GM18907 (cell line): Measurements from ENCODE around the gene FNDC3B.

Source experiments
- ATAC-seq: cut with Tn5 transposase; IDR thresholded peaks from one replicate; pipeline ENCODE4 v1.9.1; 2021; ENCODE audit warnings: mild to moderate bottlenecking, moderate library complexity; ENCODE audit not compliant: unreplicated experiment

FNDC3B gene

DNA sequence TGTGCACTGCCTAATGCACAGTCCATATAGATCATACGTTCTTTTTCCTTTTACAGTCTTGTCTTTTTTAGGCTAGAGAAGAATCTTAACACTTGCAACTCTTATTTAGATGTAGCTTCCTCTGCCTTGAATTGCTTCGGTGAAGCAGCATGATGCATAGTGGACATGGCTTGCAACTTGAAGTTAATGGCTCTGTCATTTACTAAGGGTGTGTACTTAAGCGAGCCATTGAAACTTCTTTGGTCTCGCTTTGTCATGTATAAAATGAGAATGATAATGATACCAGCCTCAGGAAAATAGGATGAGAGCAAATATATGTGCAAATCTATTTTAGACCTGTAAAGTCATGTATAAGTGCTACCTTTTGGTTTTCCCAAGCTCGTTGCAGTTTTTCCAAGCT, 261.5 kb downstream of the FNDC3B start:
- ATAC-seq = no peak

DNA sequence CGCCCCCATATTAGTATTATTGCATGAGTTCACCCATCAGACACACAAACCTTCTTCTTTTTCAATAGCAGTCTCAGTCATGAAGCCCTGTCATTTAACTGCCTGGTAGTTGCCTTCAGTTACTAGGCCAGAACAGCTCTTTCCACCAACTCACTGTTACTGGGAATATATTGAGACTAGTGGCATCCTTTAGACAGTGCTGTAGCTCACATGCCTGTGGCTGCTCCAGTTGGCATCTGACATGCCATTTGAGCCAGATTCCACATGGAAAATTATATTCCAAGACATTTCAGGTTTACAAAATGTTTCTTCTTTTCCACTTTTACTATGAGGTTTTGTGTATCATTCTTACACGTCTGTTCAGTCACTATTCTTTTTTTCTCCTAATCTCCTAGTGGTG, 262.8 kb downstream of the FNDC3B start:
- no peak for ATAC-seq

DNA sequence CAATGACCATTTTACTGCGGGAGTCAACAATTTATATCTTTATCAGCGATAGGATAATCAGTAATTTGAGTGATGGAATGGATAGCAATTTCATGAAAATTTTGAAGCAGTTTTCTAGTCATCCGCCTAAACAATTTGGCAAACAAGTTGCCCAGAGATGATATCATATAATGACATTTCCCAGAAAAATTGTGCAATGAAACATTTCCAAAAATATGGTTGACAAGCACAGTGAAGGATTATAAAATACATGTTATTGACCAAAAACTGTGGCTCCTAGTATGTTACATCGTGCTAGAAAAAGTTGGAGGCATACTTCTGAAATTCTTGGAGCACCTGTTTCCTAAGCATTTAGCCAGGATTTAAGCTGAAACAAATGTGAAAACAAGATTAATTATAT, 263.8 kb downstream of the FNDC3B start:
- no peak for ATAC-seq

- no peak for ATAC-seq
These were observed 264.7 kb downstream of the FNDC3B start for GRCh38 chr3:172303941-172304558.

DNA sequence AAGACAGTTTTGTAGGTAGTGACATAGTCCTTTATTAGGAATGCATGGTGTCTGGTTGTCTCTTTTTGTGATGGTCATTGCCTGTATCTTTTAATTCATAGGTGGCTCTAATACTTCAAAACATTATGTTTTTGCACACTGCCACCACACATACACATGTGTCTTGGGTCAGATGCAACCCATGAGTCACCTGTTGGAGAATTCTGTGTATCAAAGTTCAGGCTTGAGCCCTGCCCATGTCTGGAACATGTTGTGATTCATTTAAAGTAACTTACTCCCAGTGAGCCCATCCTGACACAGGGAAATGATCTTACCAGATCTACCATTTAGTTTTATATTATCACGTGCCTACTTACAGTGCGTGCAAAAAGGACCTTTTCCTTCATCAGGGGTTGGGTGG, 266.2 kb downstream of the FNDC3B start:
- ATAC-seq = no peak

DNA sequence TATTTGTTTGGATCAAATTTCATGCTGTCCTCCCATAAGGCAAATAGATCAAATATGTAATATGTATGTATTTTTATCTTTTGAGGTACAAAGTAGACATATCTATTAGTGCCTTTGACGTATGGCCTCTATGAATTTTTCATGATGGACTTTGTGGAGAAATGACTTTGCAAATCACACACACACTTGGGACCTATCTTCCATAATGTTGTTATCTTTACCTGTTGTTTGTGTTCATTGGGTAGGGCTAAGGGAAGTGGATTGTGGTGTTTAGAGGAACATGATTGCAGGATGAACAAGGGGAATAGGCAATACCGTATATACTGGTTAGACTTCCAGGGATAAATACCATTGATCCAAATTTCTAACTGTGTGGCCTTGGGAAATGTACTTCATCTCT, 266.6 kb downstream of the FNDC3B start:
- no peak for ATAC-seq

DNA sequence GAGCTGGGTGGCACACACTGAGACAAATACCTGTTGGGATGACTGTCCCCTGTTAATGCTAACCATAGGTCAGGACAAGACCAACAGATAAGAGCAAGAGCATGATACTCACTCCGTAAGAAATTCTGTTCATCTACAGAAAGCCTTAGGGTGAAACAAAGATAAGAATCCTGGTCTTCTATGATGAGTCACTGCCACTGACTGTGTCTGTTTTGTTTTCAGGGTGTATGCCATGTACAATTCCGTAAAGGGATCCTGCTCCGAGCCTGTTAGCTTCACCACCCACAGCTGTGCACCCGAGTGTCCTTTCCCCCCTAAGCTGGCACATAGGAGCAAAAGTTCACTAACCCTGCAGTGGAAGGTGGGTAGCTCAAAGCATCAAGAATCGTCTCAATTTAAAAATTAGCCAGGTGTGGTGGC, 267.8 kb downstream of the FNDC3B start:
- ATAC-seq = no peak

- no peak for ATAC-seq
These were observed 269.7 kb downstream of the FNDC3B start for GRCh38 chr3:172309059-172309458.

- ATAC-seq = no peak
These were observed 270.5 kb downstream of the FNDC3B start for GRCh38 chr3:172309741-172310427.

GRCh38 chr3:172310428-172310760, 271.0 kb downstream of the FNDC3B start:
- ATAC-seq = no peak

DNA sequence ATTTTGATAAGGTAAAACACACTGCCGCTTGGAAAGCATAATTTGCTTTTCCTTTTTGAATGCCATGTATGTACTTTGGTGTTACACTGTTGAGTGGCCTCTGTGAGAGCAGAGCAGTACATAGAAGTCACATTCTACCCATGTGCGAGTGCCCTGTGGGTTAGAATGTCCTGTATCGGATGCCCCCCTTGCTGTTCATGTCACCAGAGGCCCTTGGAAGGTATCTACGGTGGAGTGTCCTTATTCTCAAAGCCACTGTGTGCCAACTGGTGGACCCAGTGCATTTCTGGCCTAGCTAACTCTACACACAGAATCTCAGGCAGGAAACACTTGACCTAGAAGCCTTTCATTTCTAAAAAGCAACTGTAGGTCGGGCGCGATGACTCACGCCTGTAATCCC, 271.8 kb downstream of the FNDC3B start:
- ATAC-seq = no peak

DNA sequence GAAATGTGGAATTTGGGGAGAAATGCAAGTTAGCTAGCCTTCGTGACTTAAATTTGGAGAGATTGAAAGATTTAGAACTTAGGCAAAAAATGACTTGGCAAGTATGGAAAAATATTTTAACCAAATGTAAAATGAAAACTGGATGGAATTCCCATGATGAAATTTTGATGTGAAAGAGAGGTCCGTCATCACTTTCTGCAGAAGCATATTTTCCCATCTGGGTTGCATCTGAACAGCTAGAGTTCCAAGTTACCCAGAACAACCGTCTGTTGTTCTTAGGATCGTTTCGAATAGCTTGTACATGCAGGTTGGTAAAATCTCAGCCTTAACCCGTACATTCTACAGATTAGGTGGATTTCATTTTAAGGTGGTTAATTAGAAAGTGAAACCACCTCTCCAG, 272.6 kb downstream of the FNDC3B start:
- no peak for ATAC-seq

DNA sequence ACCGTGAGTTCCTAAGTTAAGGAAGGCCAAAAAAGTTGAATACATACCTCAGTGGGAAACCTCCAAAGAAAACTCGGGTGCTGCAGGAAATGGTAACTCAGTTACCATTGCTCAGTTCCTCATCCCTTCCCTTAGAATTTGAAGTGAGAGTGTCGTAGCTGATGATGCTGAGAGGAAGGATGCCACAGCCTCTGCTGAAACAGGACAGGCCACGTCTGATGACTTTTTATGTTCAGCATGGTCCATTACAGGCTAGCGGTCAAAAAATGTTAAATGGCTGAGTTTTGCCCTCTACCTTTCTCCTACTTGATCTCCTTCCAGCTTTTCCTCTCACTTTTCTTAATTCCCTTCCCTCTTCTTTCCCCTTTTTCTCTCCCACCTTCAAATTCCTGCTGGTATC, 273.3 kb downstream of the FNDC3B start:
- ATAC-seq = no peak

DNA sequence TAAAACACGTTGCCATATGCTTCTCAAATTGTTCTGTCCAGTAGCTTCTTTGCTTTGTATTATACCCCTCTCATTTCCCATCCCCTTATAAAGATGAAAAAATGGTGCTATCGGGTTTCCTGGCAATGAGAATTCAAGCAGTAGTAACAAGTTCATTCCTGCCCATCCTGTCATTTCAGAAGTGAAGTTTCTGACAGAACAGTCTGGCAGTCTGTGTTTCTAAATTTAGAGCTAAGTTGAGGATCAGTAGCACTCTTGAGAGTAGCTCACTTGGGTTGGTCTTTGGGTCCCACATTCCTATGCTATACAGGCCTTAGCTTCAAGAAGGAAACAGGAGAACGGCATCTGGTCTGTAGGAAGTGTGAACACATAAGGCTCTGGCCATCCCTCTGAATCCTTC, 274.3 kb downstream of the FNDC3B start:
- no peak for ATAC-seq

DNA sequence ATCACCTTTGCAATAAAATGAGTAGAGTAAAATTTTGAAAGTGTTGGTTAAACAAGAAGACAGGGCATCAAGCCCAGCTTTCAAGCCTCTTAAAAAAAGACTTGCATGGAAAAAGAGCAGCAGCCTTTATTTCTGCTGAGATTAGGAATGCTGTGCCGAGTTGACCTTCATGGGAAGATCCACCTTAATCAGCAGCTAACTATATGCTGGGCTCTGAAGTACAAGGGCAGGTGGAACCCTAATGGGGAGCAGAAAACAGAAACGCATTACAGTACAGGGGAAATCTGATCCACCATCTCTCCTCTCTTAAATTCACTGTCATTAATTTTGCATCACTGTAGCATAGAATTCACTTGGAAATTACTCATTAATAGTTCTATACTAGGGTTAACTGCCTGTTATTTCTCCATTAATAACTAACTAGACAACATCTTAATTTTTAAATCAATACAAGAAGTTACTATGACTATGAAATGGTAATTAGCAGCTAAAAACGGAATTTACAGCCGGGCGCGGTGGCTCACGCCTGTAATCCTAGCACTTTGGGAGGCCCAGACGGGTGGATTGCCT, 275.3 kb downstream of the FNDC3B start:
- no peak for ATAC-seq

GRCh38 chr3:172315401-172316091, 276.2 kb downstream of the FNDC3B start:
- no peak for ATAC-seq

GRCh38 chr3:172316758-172317157, 277.4 kb downstream of the FNDC3B start:
- ATAC-seq = no peak

GRCh38 chr3:172317481-172317880, 278.1 kb downstream of the FNDC3B start:
- no peak for ATAC-seq

DNA sequence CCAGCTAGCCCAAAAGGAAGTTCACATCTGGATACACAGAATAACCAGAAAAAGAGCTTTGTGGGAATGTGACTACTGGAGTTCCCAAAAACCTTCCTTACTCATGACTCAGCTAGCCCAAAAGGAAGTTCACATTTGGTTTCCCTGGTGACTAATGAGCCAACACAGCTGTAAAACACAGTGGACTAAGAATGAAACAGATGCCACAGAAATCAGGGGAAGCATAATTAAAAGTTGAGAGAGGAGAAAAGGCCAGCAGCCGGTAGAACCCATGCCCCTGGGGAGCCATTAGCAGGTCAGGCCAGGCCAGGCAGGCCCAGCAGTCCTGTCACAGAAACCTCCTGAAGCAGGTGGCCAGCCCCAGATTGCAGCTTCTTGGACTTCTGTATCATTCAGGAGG, 278.6 kb downstream of the FNDC3B start:
- peak; percentile 81 for ATAC-seq

DNA sequence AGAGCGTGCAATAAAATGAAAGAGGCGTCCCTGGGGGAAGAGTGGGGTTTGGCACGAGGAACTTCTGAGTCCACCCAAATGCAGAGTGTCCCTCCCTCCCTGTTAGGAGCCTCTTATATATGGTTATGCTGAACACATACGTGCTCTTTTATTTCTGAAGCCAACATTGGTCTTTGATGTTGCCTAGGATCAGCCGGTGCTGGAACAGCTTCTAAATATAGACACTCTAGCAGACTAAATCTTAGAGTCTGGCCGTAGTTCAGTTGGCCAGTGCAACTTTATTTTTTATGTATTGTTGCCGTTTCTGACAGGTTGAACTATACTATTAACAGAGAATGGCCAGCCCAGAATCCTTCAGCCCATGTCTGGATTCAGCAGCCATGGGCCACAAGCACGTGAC, 280.2 kb downstream of the FNDC3B start:
- no peak for ATAC-seq

DNA sequence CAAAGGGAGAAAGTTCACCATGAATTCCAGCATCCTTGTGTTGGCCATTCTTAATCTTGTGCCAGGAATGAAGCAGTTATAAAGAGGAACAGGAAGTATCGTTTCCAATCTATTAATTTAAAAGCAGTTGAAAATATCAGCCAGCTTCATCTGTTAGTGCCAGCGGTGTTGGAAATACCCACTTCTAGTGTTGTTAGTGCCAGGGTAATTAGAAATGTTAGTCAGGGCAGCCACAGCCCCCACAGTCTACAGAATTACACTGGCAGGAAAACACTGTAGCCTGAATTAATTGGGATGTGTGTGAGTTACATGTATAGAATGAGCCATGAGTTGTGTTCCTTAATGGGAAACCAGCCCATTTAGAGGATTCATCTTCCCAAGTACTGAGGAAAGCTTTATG, 281.1 kb downstream of the FNDC3B start:
- no peak for ATAC-seq

GRCh38 chr3:172321035-172321434, 281.7 kb downstream of the FNDC3B start:
- ATAC-seq = no peak
